22Rv1 (cell line): ENCODE results near the gene SEMA7A.

Experiments
- ZFX ChIP-seq: fragments of 450-650 bp; IDR thresholded peaks from 2 replicates; pipeline ENCODE4 v1.6.1; 2017; ENCODE audit warnings: antibody characterized with exemption, borderline replicate concordance
- TF ChIP-seq, protein P1 (sequence below): fragments of 450-650 bp; IDR thresholded peaks from 2 replicates; pipeline ENCODE4 v1.5.1; 2017; ENCODE audit warnings: mild to moderate bottlenecking

DNA sequence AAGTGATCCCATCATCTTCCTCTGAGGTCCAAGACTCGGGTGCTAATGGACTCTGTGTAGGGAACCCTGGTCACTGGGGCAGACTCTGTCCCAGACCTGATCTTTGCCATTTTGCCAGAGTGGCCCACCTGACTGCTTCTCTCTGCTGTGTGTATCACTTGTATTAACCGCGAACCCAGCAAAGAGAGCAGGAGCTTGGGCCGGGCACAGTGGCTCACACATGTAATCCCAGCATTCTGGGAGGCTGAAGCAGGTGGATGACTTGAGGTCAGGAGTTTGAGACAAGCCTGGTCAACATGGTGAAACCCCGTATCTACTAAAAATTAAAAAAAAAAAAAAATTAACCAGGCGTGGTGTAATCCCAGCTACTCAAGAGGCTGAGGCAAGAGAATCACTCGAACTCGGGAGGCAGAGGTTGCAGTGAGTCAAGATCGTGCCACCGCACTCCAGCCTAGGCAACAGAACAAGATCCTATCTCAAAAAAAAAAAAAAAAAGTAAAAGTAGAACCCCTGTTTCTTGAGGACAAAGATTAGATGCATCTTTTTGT, 33.4 kb downstream of the SEMA7A start:
- TF ChIP-seq, protein P1, sequence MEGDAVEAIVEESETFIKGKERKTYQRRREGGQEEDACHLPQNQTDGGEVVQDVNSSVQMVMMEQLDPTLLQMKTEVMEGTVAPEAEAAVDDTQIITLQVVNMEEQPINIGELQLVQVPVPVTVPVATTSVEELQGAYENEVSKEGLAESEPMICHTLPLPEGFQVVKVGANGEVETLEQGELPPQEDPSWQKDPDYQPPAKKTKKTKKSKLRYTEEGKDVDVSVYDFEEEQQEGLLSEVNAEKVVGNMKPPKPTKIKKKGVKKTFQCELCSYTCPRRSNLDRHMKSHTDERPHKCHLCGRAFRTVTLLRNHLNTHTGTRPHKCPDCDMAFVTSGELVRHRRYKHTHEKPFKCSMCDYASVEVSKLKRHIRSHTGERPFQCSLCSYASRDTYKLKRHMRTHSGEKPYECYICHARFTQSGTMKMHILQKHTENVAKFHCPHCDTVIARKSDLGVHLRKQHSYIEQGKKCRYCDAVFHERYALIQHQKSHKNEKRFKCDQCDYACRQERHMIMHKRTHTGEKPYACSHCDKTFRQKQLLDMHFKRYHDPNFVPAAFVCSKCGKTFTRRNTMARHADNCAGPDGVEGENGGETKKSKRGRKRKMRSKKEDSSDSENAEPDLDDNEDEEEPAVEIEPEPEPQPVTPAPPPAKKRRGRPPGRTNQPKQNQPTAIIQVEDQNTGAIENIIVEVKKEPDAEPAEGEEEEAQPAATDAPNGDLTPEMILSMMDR: no peak
- TF ChIP-seq ZFX: no peak
